H1 (cell line): Measurements from ENCODE around the gene L3MBTL2. TPM values are rescaled to one million over a fixed set of nuclear protein-coding genes. Genes with fewer than 3 reads are reported as not detected.

Source experiments
- CTCF ChIA-PET: fragments of 300-600 bp; sonication (Branson Sonifier 250); formaldehyde crosslinking; loops from one replicate; lab custom pipeline; 2021; ENCODE audit not compliant: partially characterized antibody; lab: Charles Lee
- POLR2A ChIA-PET: fragments of 300-600 bp; sonication (Branson Sonifier 250); formaldehyde crosslinking; loops from one replicate; lab custom pipeline; 2021; ENCODE audit warnings: inconsistent platforms; ENCODE audit not compliant: partially characterized antibody; lab: Charles Lee
- DNase-seq, 2 experiments: peaks; one replicate each; pipeline versions ENCODE4 v3.0.0 to v3.0.0-alpha.2; 2010 to 2022; ENCODE audit warnings: low spot score in 2 of 2, low read depth in 1 of 2, mixed read lengths in 1 of 2
- FAIRE-seq: peaks from 2 replicates; lab custom pipeline; 2011; peaks lifted over from hg19 to GRCh38; lab: Jason Lieb, UNC
- H2AFZ ChIP-seq: 2 replicates; pipeline ENCODE4 v1.8.1; 2012; ENCODE audit warnings: low read length, inconsistent platforms
- H2AK5ac ChIP-seq: 2 replicates; pipeline ENCODE4 v1.6.1; 2013; ENCODE audit warnings: low read depth, low read length
- H2BK120ac ChIP-seq: replicated peaks from 2 replicates; pipeline ENCODE3; 2013; ENCODE audit warnings: low read depth, low read length, inconsistent platforms
- H2BK12ac ChIP-seq: 2 replicates; pipeline ENCODE4 v1.6.1; 2013; ENCODE audit warnings: low read depth, low read length
- H2BK15ac ChIP-seq: 2 replicates; pipeline ENCODE4 v1.6.1; 2013; ENCODE audit warnings: low read length
- H2BK20ac ChIP-seq: 2 replicates; pipeline ENCODE4 v1.6.1; 2013; ENCODE audit warnings: low read length
- H2BK5ac ChIP-seq: 2 replicates; pipeline ENCODE4 v1.6.1; 2013; ENCODE audit warnings: low read depth, low read length
- H3K14ac ChIP-seq: 2 replicates; pipeline ENCODE4 v1.6.1; 2013; ENCODE audit warnings: inconsistent platforms; ENCODE audit not compliant: insufficient read length
- H3K18ac ChIP-seq: 2 replicates; pipeline ENCODE4 v1.6.1; 2013; ENCODE audit warnings: low read length; ENCODE audit errors: extremely low read depth
- H3K23ac ChIP-seq: 2 replicates; pipeline ENCODE4 v1.6.1; 2013; ENCODE audit warnings: inconsistent platforms; ENCODE audit not compliant: insufficient read length
- H3K23me2 ChIP-seq: 2 replicates; pipeline ENCODE4 v1.6.1; 2013; ENCODE audit warnings: low read depth, low read length
- H3K27ac ChIP-seq: 2 replicates; pipeline ENCODE4 v1.6.1; 2011; ENCODE audit warnings: low read depth, low read length, inconsistent platforms
- H3K27me3 ChIP-seq, 4 experiments: replicated peaks in 1 of 4; 1 replicate in 1 of 4; 2 replicates in 3 of 4; pipeline versions ENCODE4 v1.6.1 to v1.8.1; 2011 to 2013; ENCODE audit warnings: low read length in 3 of 4, mild to moderate bottlenecking in 3 of 4, inconsistent platforms in 2 of 4, mixed read lengths in 2 of 4, moderate library complexity in 1 of 4; ENCODE audit not compliant: control insufficient read depth in 3 of 4, insufficient read depth in 3 of 4; ENCODE audit errors: extremely low read depth in 1 of 4
- H3K36me3 ChIP-seq, 4 experiments: 2 replicates each; pipeline versions ENCODE4 v1.6.1 to v1.8.1; 2011 to 2013; ENCODE audit warnings: mild to moderate bottlenecking in 4 of 4, low read length in 3 of 4, moderate library complexity in 2 of 4, control low read depth in 1 of 4, inconsistent platforms in 1 of 4; ENCODE audit not compliant: insufficient read depth in 4 of 4, control insufficient read depth in 2 of 4
- H3K4ac ChIP-seq: replicated peaks from 2 replicates; pipeline ENCODE3; 2013; ENCODE audit warnings: low read length, low read depth, mixed read lengths, inconsistent platforms; ENCODE audit not compliant: insufficient read length
- H3K4me1 ChIP-seq, 4 experiments: replicated peaks in 1 of 4; 1 replicate in 1 of 4; 2 replicates in 3 of 4; pipeline versions ENCODE4 v1.6.1 to v1.8.1; 2011 to 2013; ENCODE audit warnings: low read length in 3 of 4, inconsistent platforms in 2 of 4, mixed read lengths in 1 of 4; ENCODE audit not compliant: insufficient read depth in 4 of 4, control insufficient read depth in 3 of 4
- H3K4me2 ChIP-seq, 2 experiments: 2 replicates each; pipeline versions ENCODE4 v1.6.1 to v1.8.1; 2011 to 2013; ENCODE audit warnings: low read depth in 2 of 2, low read length in 2 of 2, control low read depth in 1 of 2, inconsistent platforms in 1 of 2, mild to moderate bottlenecking in 1 of 2; ENCODE audit not compliant: insufficient read depth in 1 of 2
- H3K4me3 ChIP-seq, 4 experiments: fragments of 200-600, 300-600 bp in 1 of 4; sonication (generic), shearing (Covaris generic), sonication (Bioruptor Twin) in 1 of 4; 2 replicates each; pipeline versions ENCODE4 v1.5.1 to v1.8.1; 2011 to 2016; ENCODE audit warnings: low read length in 4 of 4, low read depth in 3 of 4, control low read depth in 2 of 4, inconsistent platforms in 2 of 4, mild to moderate bottlenecking in 2 of 4, mixed read lengths in 1 of 4, moderate library complexity in 1 of 4; ENCODE audit not compliant: insufficient read depth in 2 of 4; ENCODE audit errors: extremely low read depth in 1 of 4
- H3K56ac ChIP-seq: replicated peaks from 2 replicates; pipeline ENCODE3; 2013; ENCODE audit warnings: low read depth, mild to moderate bottlenecking, mixed read lengths, low read length, inconsistent platforms; ENCODE audit not compliant: insufficient read length
- H3K79me1 ChIP-seq: 2 replicates; pipeline ENCODE4 v1.6.1; 2013; ENCODE audit warnings: low read depth, low read length, control low read depth
- H3K79me2 ChIP-seq, 2 experiments: 2 replicates each; pipeline versions ENCODE4 v1.6.1 to v1.8.1; 2012 to 2013; ENCODE audit warnings: low read length in 2 of 2, mild to moderate bottlenecking in 2 of 2, inconsistent platforms in 1 of 2; ENCODE audit not compliant: insufficient read depth in 2 of 2, control insufficient read depth in 1 of 2
- H3K9ac ChIP-seq, 4 experiments: replicated peaks in 1 of 4; 1 replicate in 1 of 4; 2 replicates in 3 of 4; pipeline versions ENCODE4 v1.6.1 to v1.8.1; 2011 to 2013; ENCODE audit warnings: low read depth in 3 of 4, low read length in 3 of 4, control low read depth in 2 of 4, mild to moderate bottlenecking in 2 of 4, moderate library complexity in 2 of 4, inconsistent platforms in 1 of 4; ENCODE audit errors: extremely low read depth in 1 of 4
- H3K9me3 ChIP-seq, 2 experiments: 2 replicates each; pipeline versions ENCODE4 v1.6.1 to v1.8.1; 2012 to 2013; ENCODE audit warnings: mild to moderate bottlenecking in 2 of 2, moderate library complexity in 2 of 2, control low read depth in 1 of 2, inconsistent platforms in 1 of 2, low read depth in 1 of 2, low read length in 1 of 2, mixed read lengths in 1 of 2; ENCODE audit not compliant: insufficient read depth in 2 of 2
- H4K20me1 ChIP-seq, 2 experiments: replicated peaks in 1 of 2; 2 replicates each; pipeline versions ENCODE3 to v1.8.1; 2011 to 2013; ENCODE audit warnings: inconsistent platforms in 2 of 2, low read length in 2 of 2, mild to moderate bottlenecking in 1 of 2; ENCODE audit not compliant: insufficient read depth in 2 of 2, control insufficient read depth in 1 of 2
- H4K5ac ChIP-seq: 2 replicates; pipeline ENCODE4 v1.6.1; 2013; ENCODE audit warnings: low read length, low read depth, mixed read lengths, inconsistent platforms; ENCODE audit not compliant: insufficient read length
- H4K8ac ChIP-seq: 2 replicates; pipeline ENCODE4 v1.8.0; 2013; ENCODE audit warnings: mild to moderate bottlenecking, moderate library complexity, low read length, inconsistent platforms; ENCODE audit not compliant: insufficient read depth; ENCODE audit errors: extremely low read depth
- H4K91ac ChIP-seq: replicated peaks from 2 replicates; pipeline ENCODE3; 2013; ENCODE audit warnings: low read length, mixed read lengths, inconsistent platforms; ENCODE audit not compliant: insufficient read length
- E2F6 ChIP-seq: IDR thresholded peaks from 2 replicates; pipeline ENCODE4 v1.6.1; 2012; ENCODE audit warnings: inconsistent platforms
- WGBS, 2 experiments: shearing (Covaris generic) in 1 of 2; methylation state at CpG; one replicate each; pipeline versions ENCODE4 v1.1.6 to v1.1.7; 2013 to 2015; ENCODE audit warnings: low lambda C conversion rate in 2 of 2, mixed read lengths in 2 of 2, inconsistent platforms in 1 of 2, low coverage in 1 of 2, missing lambda C conversion rate in 1 of 2; ENCODE audit not compliant: insufficient replicate concordance in 2 of 2, insufficient coverage in 1 of 2, insufficient read length in 1 of 2; ENCODE audit errors: extremely low coverage in 1 of 2, missing lambda C conversion rate in 1 of 2; 5-methylcytosine and 5-hydroxymethylcytosine counted together
- polyA plus RNA-seq, 7 experiments: library from polyadenylated mRNA; depleted of rRNA in 3 of 7; stranded (reverse) in 5 of 7; unstranded in 2 of 7; fragments of >200 nt in 5 of 7; fragments of 200-250 nt in 2 of 7; gene quantifications; 1 replicate in 5 of 7; 2 replicates in 1 of 7; 4 replicates in 1 of 7; pipeline versions ENCODE4 v1.2.1 to v1.2.3, GENCODE V29; 2011 to 2013; ENCODE audit warnings: missing spikeins in 2 of 7, mixed read lengths in 2 of 7
- total RNA-seq: library from RNA; stranded (reverse); fragmentation: NEBNext Ultra II Directional; extraction: Animal tissue kit (Norgen Biotek cat#: 25700); gene quantifications from 2 replicates; pipeline ENCODE4 v1.2.1, GENCODE V29; 2021

L3MBTL2 gene
- total and polyA plus RNA-seq, 2 of the 8 experiments (the other 6 are each of a cell fraction or from before 2014, with no cell fraction given), result 23.9 to 24.9 TPM

DNA sequence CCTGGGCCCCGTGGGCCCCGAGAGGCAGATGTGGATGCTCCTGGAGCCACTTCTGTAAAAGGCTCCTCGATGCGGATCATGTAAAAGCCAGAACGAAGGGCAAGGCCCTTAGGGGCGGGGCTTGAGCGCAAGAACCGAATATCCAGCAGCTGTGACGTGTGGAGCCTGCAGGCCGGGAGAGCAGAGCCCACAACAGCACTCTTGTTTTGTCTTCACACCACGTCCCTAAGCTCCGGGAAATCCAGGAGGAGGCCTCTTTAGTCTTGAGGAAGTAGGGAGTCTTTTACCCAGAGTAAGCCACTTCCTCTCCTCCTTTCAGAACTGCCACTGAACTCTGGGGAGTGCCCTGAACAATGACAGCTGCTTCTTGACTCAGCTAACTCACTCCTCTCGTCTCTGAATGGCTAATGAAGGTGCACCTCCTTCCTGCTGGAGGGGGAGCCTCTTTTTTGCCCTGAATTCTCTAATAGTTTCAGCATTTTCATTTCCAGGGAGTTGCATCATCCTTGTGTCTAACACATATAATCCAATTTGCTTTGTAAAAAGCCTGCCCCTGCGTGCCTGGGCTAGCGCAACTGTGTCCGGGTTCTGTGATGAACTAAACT is 12.5 kb downstream of the L3MBTL2 start:
- Histone ChIP-seq H2BK20ac (no peak overlapping the region), H3K27ac (0 out of 2 replicates have a peak overlapping the region, but pooled peaks have one; percentile 9)
- FAIRE-seq, result peak; percentile 45

More for the DNA sequence above, 12.5 kb downstream of the L3MBTL2 start:
- ChIA-PET CTCF (interaction anchor here (2.3 to 2.6 kb wide), 2 partner anchors 20 to 28 kb away, joined by 7 to 11 read pairs; no protein-coding TSS in a partner anchor), POLR2A (interaction anchor here (0.7 to 2.8 kb wide), 8 partner anchors 10 to 125 kb away, joined by 3 to 10 read pairs (median 6); partner anchors contain the start of gene EP300)
- Histone ChIP-seq H3K27me3 (no peaks in the 10 kb centered on the region), H3K4ac (no peak overlapping the region), H2BK120ac (no peak overlapping the region), H2BK15ac (no peak overlapping the region), H3K9ac (no peak overlapping the region; a peak in 1 of 7 replicates), H4K8ac (no peak overlapping the region), H3K36me3 (peaks cover 15 to 38% (median 23%) of the 10 kb centered on the region in 4 experiments), H4K5ac (no peak overlapping the region), H2AFZ (no peak overlapping the region), H3K18ac (no peak overlapping the region; the same call in none of the 2 replicates), H3K4me3 (no peak overlapping the region), H2BK12ac (no peak overlapping the region), H3K14ac (no peak overlapping the region), H3K23ac (no peak overlapping the region), H3K79me1 (no peaks in the 10 kb centered on the region), H3K23me2 (no peaks in the 10 kb centered on the region), H2AK5ac (no peak overlapping the region), H4K91ac (no peak overlapping the region), H4K20me1 (no peaks in the 10 kb centered on the region), H3K79me2 (no peaks in the 10 kb centered on the region), H3K4me1 (peaks cover 0 to 12% (median 6%) of the 10 kb centered on the region in 4 experiments; a peak in 6 of 7 replicates), H3K56ac (no peak overlapping the region), H3K4me2 (no peak overlapping the region; a peak in 2 of 4 replicates), H3K9me3 (no peaks in the 10 kb centered on the region; a peak in 2 of 4 replicates), H2BK5ac (no peak overlapping the region)
- peak in 1 of 2 experiments; percentile 64 for DNase-seq
- 64% methylated on average over 16 of the region's 16 CpGs; no CpG with 5 or more reads in 1 of the 2 experiments for WGBS, 2 experiments
- no peak for TF ChIP-seq E2F6
